ENCODE results near the gene DNASE1L2. TPM values are rescaled to one million over a fixed set of nuclear protein-coding genes. Genes with fewer than 3 reads are reported as not detected.

The DNASE1L2 gene
- total and polyA plus RNA-seq, 4 donors: 0.13 to 0.67 (median 0.28) TPM

DNA sequence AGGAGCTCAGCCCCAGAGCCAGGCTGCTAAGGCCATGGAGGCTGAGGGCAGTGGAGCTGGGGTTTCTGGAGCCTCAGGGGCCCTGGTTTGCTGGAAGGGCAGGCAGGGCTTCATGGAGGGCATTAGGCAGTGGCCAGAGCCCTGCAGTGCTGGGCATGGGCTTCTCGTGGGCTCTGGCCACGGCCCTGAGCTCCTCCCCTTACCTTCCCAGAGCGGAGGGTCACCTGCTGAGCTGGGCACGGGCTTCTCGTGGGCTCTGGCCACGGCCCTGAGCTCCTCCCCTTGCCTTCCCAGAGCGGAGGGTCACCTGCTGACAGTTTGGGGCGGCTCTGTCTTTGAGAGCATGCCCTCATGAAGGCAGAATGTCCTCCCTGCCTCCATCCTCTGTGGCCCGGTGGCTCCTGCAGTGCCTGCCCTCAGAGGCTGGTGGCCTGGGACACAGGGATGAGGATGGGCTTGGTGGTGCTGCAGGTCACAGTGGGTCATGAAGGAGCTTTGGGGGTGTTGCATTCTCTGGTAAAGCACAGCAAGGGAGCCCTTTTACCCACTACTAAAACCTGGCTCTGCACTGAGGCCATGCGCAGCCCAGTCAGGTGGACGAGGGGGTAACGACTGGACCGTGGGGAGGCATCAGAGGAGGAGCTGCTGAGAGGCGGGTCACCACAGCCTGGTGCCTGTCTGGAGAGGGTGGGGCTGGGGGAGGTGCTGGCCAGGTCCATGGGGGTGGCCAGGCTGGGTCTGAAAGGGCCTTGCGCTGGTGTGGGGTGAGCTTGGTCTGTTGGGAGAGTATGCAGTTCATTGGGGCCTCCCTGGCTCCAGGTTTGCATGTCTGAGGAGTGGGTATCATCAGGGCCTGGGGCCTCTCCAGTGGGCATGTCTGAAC, 34.6 kb downstream of the DNASE1L2 start:
- Histone ChIP-seq H3K4me3 (ENCODE audit: low read depth in 1 of 3, low read length in 3 of 3) (no peak overlapping the region), H3K9me3 (ENCODE audit: control insufficient read depth in 4 of 4, low read length in 3 of 4) (no peaks in the 10 kb centered on the region), H3K4me1 (ENCODE audit: control insufficient read depth in 4 of 4, insufficient read depth in 4 of 4, low read length in 3 of 4) (peaks cover 8 to 27% (median 22%) of the 10 kb centered on the region in 4 donors), H3K27ac (ENCODE audit: low read depth in 1 of 2, low read length in 2 of 2) (no peak overlapping the region), H3K27me3 (ENCODE audit: control insufficient read depth in 4 of 4, insufficient read depth in 4 of 4, low read length in 3 of 4) (no peaks in the 10 kb centered on the region), H3K9ac (ENCODE audit: low read depth in 1 of 2, low read length in 2 of 2) (no peak overlapping the region), H3K36me3 (ENCODE audit: control insufficient read depth in 4 of 4, insufficient read depth in 3 of 4, low read depth in 1 of 4, low read length in 3 of 4) (no peaks in the 10 kb centered on the region)
- no peak for DNase-seq (ENCODE audit: low spot score)
- WGBS: 78% methylated on average over 15 of the region's 15 CpGs
- TF ChIP-seq FOXA1 (IDR thresholded peaks at IDR 0.05): no peak
- no peak for TF ChIP-seq HNF4G (IDR thresholded peaks at IDR 0.05)
- no peak for TF ChIP-seq RAD21 (IDR thresholded peaks at IDR 0.05)
- TF ChIP-seq, protein P1, sequence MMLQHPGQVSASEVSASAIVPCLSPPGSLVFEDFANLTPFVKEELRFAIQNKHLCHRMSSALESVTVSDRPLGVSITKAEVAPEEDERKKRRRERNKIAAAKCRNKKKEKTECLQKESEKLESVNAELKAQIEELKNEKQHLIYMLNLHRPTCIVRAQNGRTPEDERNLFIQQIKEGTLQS (IDR thresholded peaks at IDR 0.05): no peak
- TF ChIP-seq RXRA (IDR thresholded peaks at IDR 0.05): no peak
- TF ChIP-seq SP1 (IDR thresholded peaks at IDR 0.05): no peak
- TF ChIP-seq FOXA2 (IDR thresholded peaks at IDR 0.05): no peak
- no peak for TF ChIP-seq YY1 (IDR thresholded peaks at IDR 0.05)
- TF ChIP-seq, protein P2, sequence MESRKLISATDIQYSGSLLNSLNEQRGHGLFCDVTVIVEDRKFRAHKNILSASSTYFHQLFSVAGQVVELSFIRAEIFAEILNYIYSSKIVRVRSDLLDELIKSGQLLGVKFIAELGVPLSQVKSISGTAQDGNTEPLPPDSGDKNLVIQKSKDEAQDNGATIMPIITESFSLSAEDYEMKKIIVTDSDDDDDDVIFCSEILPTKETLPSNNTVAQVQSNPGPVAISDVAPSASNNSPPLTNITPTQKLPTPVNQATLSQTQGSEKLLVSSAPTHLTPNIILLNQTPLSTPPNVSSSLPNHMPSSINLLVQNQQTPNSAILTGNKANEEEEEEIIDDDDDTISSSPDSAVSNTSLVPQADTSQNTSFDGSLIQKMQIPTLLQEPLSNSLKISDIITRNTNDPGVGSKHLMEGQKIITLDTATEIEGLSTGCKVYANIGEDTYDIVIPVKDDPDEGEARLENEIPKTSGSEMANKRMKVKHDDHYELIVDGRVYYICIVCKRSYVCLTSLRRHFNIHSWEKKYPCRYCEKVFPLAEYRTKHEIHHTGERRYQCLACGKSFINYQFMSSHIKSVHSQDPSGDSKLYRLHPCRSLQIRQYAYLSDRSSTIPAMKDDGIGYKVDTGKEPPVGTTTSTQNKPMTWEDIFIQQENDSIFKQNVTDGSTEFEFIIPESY (IDR thresholded peaks at IDR 0.05): no peak
- TF ChIP-seq EGR1 (IDR thresholded peaks at IDR 0.05; ENCODE audit: low read depth in 2 of 2): no peak
- TF ChIP-seq, protein P3, sequence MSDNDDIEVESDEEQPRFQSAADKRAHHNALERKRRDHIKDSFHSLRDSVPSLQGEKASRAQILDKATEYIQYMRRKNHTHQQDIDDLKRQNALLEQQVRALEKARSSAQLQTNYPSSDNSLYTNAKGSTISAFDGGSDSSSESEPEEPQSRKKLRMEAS (IDR thresholded peaks at IDR 0.05): no peak
- TF ChIP-seq JUND (IDR thresholded peaks at IDR 0.05): no peak
- no peak for TF ChIP-seq HNF4A (conservative IDR thresholded peaks at IDR 0.05)
- TF ChIP-seq, protein P4, sequence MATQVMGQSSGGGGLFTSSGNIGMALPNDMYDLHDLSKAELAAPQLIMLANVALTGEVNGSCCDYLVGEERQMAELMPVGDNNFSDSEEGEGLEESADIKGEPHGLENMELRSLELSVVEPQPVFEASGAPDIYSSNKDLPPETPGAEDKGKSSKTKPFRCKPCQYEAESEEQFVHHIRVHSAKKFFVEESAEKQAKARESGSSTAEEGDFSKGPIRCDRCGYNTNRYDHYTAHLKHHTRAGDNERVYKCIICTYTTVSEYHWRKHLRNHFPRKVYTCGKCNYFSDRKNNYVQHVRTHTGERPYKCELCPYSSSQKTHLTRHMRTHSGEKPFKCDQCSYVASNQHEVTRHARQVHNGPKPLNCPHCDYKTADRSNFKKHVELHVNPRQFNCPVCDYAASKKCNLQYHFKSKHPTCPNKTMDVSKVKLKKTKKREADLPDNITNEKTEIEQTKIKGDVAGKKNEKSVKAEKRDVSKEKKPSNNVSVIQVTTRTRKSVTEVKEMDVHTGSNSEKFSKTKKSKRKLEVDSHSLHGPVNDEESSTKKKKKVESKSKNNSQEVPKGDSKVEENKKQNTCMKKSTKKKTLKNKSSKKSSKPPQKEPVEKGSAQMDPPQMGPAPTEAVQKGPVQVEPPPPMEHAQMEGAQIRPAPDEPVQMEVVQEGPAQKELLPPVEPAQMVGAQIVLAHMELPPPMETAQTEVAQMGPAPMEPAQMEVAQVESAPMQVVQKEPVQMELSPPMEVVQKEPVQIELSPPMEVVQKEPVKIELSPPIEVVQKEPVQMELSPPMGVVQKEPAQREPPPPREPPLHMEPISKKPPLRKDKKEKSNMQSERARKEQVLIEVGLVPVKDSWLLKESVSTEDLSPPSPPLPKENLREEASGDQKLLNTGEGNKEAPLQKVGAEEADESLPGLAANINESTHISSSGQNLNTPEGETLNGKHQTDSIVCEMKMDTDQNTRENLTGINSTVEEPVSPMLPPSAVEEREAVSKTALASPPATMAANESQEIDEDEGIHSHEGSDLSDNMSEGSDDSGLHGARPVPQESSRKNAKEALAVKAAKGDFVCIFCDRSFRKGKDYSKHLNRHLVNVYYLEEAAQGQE (IDR thresholded peaks at IDR 0.05): no peak
- TF ChIP-seq TAF1 (conservative IDR thresholded peaks at IDR 0.05): no peak
- TF ChIP-seq NR2F2 (IDR thresholded peaks at IDR 0.05): no peak
- TF ChIP-seq, protein P5, sequence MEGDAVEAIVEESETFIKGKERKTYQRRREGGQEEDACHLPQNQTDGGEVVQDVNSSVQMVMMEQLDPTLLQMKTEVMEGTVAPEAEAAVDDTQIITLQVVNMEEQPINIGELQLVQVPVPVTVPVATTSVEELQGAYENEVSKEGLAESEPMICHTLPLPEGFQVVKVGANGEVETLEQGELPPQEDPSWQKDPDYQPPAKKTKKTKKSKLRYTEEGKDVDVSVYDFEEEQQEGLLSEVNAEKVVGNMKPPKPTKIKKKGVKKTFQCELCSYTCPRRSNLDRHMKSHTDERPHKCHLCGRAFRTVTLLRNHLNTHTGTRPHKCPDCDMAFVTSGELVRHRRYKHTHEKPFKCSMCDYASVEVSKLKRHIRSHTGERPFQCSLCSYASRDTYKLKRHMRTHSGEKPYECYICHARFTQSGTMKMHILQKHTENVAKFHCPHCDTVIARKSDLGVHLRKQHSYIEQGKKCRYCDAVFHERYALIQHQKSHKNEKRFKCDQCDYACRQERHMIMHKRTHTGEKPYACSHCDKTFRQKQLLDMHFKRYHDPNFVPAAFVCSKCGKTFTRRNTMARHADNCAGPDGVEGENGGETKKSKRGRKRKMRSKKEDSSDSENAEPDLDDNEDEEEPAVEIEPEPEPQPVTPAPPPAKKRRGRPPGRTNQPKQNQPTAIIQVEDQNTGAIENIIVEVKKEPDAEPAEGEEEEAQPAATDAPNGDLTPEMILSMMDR (IDR thresholded peaks at IDR 0.05; ENCODE audit: low read depth, low read length, missing input control): no peak
- no peak for TF ChIP-seq GABPA (IDR thresholded peaks at IDR 0.05 in 1 of 2, conservative IDR thresholded peaks at IDR 0.05 in 1 of 2)

Measured in liver (tissue), 9 donors.